ENCODE results near the gene SH3GL1. TPM values are rescaled to one million over a fixed set of nuclear protein-coding genes. Genes with fewer than 3 reads are reported as not detected.
A peak's percentile ranks its signal among the peaks of the same experiment; 100 is the strongest.

Gene SH3GL1
- total RNA-seq, 2 experiments from 2014 or later, result 40.3 to 41.1 TPM

- no peaks in the 10 kb centered on the region for H3K27me3 Mint-ChIP-seq
- no peak for DNase-seq
- H3K4me1 Mint-ChIP-seq, result no peaks in the 10 kb centered on the region
- no peak overlapping the region for H3K4me3 Mint-ChIP-seq
- H3K9me3 Mint-ChIP-seq, result no peaks in the 10 kb centered on the region
- H3K36me3 Mint-ChIP-seq, result peaks cover 25% of the 10 kb centered on the region
- peak overlapping the region; percentile 58 for H3K27ac Mint-ChIP-seq
These were observed 41.9 kb upstream of the SH3GL1 start for GRCh38 chr19:4441994-4442818.

GRCh38 chr19:4439243-4439642 lies 38.9 kb upstream of the SH3GL1 start:
- H3K4me3 Mint-ChIP-seq, result no peak overlapping the region
- no peaks in the 10 kb centered on the region for H3K9me3 Mint-ChIP-seq
- no peaks in the 10 kb centered on the region for H3K27me3 Mint-ChIP-seq
- H3K4me1 Mint-ChIP-seq, result no peaks in the 10 kb centered on the region
- no peak for DNase-seq
- H3K27ac Mint-ChIP-seq, result no peak overlapping the region
- peaks cover 38% of the 10 kb centered on the region for H3K36me3 Mint-ChIP-seq

GRCh38 chr19:4437103-4437502 lies 36.8 kb upstream of the SH3GL1 start:
- Mint-ChIP-seq H3K36me3 (peaks cover 45% of the 10 kb centered on the region), H3K4me1 (no peaks in the 10 kb centered on the region), H3K27me3 (no peaks in the 10 kb centered on the region), H3K27ac (no peak overlapping the region), H3K9me3 (no peaks in the 10 kb centered on the region), H3K4me3 (no peak overlapping the region)
- no peak for DNase-seq

- no peak for DNase-seq
- Mint-ChIP-seq H3K27ac (no peak overlapping the region), H3K4me3 (no peak overlapping the region), H3K4me1 (no peaks in the 10 kb centered on the region), H3K9me3 (no peaks in the 10 kb centered on the region), H3K27me3 (no peaks in the 10 kb centered on the region), H3K36me3 (peaks cover 48% of the 10 kb centered on the region)
These were observed 35.9 kb upstream of the SH3GL1 start for GRCh38 chr19:4436231-4436630.

GRCh38 chr19:4434391-4434790 lies 34.0 kb upstream of the SH3GL1 start:
- no peaks in the 10 kb centered on the region for H3K4me1 Mint-ChIP-seq
- H3K36me3 Mint-ChIP-seq, result peaks cover 52% of the 10 kb centered on the region
- H3K27me3 Mint-ChIP-seq, result no peaks in the 10 kb centered on the region
- H3K4me3 Mint-ChIP-seq, result no peak overlapping the region
- no peaks in the 10 kb centered on the region for H3K9me3 Mint-ChIP-seq
- DNase-seq, result no peak
- no peak overlapping the region for H3K27ac Mint-ChIP-seq

GRCh38 chr19:4432918-4433506 lies 32.7 kb upstream of the SH3GL1 start:
- Mint-ChIP-seq H3K4me3 (no peak overlapping the region), H3K36me3 (peaks cover 51% of the 10 kb centered on the region), H3K27ac (no peak overlapping the region), H3K4me1 (no peaks in the 10 kb centered on the region), H3K9me3 (no peaks in the 10 kb centered on the region), H3K27me3 (no peaks in the 10 kb centered on the region)
- DNase-seq, result no peak

GRCh38 chr19:4431808-4432674 lies 31.7 kb upstream of the SH3GL1 start:
- no peak for DNase-seq
- Mint-ChIP-seq H3K4me3 (no peak overlapping the region), H3K27me3 (no peaks in the 10 kb centered on the region), H3K9me3 (no peaks in the 10 kb centered on the region), H3K27ac (no peak overlapping the region), H3K4me1 (no peaks in the 10 kb centered on the region), H3K36me3 (peaks cover 50% of the 10 kb centered on the region)

GRCh38 chr19:4431296-4431695 lies 30.9 kb upstream of the SH3GL1 start:
- H3K9me3 Mint-ChIP-seq, result no peaks in the 10 kb centered on the region
- no peak for DNase-seq
- H3K27ac Mint-ChIP-seq, result no peak overlapping the region
- no peaks in the 10 kb centered on the region for H3K4me1 Mint-ChIP-seq
- H3K36me3 Mint-ChIP-seq, result peaks cover 50% of the 10 kb centered on the region
- H3K4me3 Mint-ChIP-seq, result no peak overlapping the region
- H3K27me3 Mint-ChIP-seq, result no peaks in the 10 kb centered on the region

- H3K27me3 Mint-ChIP-seq, result no peaks in the 10 kb centered on the region
- H3K4me1 Mint-ChIP-seq, result no peaks in the 10 kb centered on the region
- no peak overlapping the region for H3K27ac Mint-ChIP-seq
- no peak overlapping the region for H3K4me3 Mint-ChIP-seq
- peaks cover 52% of the 10 kb centered on the region for H3K36me3 Mint-ChIP-seq
- DNase-seq, result no peak
- no peaks in the 10 kb centered on the region for H3K9me3 Mint-ChIP-seq
These were observed 30.4 kb upstream of the SH3GL1 start for GRCh38 chr19:4430760-4431159.

GRCh38 chr19:4429771-4430171 lies 29.4 kb upstream of the SH3GL1 start:
- Mint-ChIP-seq H3K36me3 (peaks cover 49% of the 10 kb centered on the region), H3K27me3 (no peaks in the 10 kb centered on the region), H3K9me3 (no peaks in the 10 kb centered on the region), H3K4me3 (no peak overlapping the region), H3K4me1 (no peaks in the 10 kb centered on the region), H3K27ac (no peak overlapping the region)
- no peak for DNase-seq

- Mint-ChIP-seq H3K4me1 (no peaks in the 10 kb centered on the region), H3K36me3 (peaks cover 44% of the 10 kb centered on the region), H3K9me3 (no peaks in the 10 kb centered on the region), H3K27me3 (no peaks in the 10 kb centered on the region), H3K4me3 (no peak overlapping the region), H3K27ac (no peak overlapping the region)
- no peak for DNase-seq
These were observed 28.9 kb upstream of the SH3GL1 start for GRCh38 chr19:4429256-4429655.

- no peak for DNase-seq
- H3K4me1 Mint-ChIP-seq, result peaks cover 4% of the 10 kb centered on the region
- no peaks in the 10 kb centered on the region for H3K9me3 Mint-ChIP-seq
- H3K4me3 Mint-ChIP-seq, result no peak overlapping the region
- no peak overlapping the region for H3K27ac Mint-ChIP-seq
- no peaks in the 10 kb centered on the region for H3K27me3 Mint-ChIP-seq
- peaks cover 44% of the 10 kb centered on the region for H3K36me3 Mint-ChIP-seq
These were observed 28.1 kb upstream of the SH3GL1 start for GRCh38 chr19:4428326-4428975.

GRCh38 chr19:4425537-4425936 lies 25.2 kb upstream of the SH3GL1 start:
- Mint-ChIP-seq H3K4me1 (peaks cover 8% of the 10 kb centered on the region), H3K36me3 (peaks cover 29% of the 10 kb centered on the region), H3K9me3 (no peaks in the 10 kb centered on the region), H3K4me3 (no peak overlapping the region), H3K27me3 (no peaks in the 10 kb centered on the region), H3K27ac (no peak overlapping the region)
- no peak for DNase-seq

- no peak overlapping the region for H3K4me3 Mint-ChIP-seq
- H3K27ac Mint-ChIP-seq, result no peak overlapping the region
- no peaks in the 10 kb centered on the region for H3K27me3 Mint-ChIP-seq
- H3K9me3 Mint-ChIP-seq, result no peaks in the 10 kb centered on the region
- DNase-seq, result no peak
- H3K36me3 Mint-ChIP-seq, result peaks cover 17% of the 10 kb centered on the region
- peaks cover 8% of the 10 kb centered on the region for H3K4me1 Mint-ChIP-seq
These were observed 23.2 kb upstream of the SH3GL1 start for GRCh38 chr19:4423416-4424126.

All from activated naive CD8-positive, alpha-beta T cell treated with anti-CD3 and anti-CD28 coated beads for 36 hours (primary cell).